Midbrain (tissue), 1 donor: ENCODE data around the gene SMCO2.

Experiments
- DNase-seq: peaks from one replicate; lab custom pipeline; 2025; lab: John Stamatoyannopoulos, UW

The SMCO2 gene

DNA sequence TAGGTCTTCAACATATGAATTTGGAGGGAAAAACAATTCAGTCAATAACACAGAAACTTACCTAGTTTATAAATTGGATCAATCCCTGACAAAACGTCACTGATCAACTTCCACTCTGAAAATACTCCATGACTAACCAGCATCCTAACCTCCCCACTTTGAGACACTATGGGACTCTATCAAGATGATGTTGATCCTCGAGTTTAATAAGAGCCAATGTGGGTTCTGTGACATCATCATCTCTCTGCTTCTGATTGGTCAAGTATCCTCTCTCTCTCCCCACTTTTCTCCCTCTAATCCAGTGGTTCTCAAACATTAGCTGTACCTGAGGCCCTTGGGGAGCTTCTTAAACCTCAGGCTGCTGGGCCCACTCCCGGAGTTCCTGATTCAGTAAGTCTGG lies at the start of gene SMCO2:
Gene SMCO2 (plus strand): TSS at position 301 of the 400 bp plus-strand sequence. CDS start 23,896 bp downstream, outside the sequence.
- no peak for DNase-seq

DNA sequence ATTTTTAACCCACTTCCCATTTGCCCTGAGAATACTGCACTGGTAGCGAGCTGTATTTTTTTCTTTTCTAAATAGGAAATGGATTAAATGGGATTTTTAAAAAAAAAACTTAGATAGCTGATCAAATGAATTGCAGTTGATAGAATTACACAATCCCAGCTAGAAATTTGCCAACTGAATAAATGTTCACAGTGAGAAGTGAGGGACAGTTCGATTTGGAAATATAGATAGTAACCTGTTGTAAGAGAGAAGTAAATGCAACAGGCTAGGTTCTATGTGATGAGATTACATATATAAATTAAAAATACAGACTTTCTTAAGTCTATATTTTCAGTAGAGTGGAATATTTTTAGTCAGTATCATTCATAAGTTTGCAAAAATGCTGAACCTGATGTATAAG lies 48.1 kb upstream of the SMCO2 start:
- DNase-seq = no peak

DNA sequence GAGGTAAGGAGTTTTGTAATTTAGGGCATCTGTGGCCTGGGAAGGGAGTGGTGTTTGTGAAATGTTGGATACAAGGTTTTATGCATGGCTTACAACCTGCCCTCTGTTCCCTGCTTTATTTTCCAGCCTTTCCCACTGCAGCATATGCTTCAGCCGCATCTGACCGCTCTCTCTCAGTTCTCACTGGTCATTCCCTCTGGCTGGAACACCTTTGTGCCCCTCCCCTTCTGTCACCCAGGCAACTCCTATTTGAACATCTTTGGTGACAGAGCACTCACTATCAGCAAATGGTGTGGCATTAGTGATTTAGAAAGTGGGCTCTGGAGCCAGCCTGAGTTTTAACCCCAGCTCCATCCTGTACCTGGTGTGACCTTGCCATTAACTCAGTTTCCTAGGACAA lies 47.5 kb upstream of the SMCO2 start:
- DNase-seq = no peak

DNA sequence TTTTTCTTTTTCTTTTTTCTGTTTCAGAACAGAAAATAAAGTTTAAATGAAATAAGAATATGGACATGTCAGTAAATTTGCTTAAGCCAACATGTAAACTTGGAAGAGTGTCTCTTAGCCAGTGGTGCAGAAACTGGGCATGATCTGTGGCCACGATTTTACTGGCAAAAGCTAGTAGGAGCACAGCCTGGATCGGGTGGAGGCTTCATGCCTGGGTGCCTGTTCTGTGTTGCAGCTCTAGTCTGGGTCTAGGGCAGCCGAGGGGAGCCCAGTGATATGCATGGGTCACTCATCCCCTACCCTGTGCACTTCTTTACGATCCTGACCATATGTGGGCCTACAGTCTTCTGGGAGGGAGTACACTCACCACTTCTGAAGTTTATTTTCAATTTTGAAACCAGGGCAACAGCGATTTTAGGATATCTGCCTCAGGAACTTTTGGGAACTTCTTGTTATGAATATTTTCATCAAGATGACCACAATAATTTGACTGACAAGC lies 45.6 kb upstream of the SMCO2 start:
- no peak for DNase-seq

DNA sequence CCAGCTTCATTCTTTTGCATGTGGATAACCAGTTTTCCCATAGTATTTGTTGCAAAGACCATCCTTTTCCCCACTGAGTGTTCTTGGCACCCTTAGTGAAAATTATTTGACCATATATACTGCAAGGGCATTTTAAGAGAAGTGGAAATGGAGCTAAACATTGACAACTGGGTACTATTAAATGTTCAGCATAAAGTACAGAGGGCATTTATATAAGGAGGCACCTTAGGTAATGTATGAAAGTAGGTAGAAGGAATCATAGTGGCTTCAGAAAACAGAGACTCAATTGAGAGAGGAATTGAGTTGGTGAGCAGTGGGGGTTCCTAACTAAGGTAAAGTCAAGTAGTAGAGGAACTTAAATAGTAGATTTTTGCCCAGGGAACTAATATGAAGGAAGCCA lies 34.5 kb upstream of the SMCO2 start:
- DNase-seq = no peak

DNA sequence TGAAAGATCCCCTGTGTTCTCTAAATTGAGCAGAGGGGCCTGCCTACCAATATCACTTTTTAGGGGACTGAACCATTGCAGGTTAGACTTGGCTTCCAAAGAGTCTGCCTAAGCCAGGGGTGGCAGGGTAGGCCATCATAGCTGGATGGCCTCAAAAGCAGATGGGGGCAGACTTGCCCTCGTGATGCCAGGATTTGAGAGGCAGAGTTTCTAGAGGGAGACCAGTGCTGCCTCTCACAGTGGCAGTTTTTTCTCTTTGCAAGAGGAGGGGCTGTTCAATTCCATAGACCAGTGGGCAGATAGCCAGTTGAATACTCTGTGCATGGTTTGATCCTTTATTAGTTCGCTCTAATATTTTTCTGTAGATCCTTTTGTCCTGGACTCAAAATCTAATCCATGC lies 23.8 kb upstream of the SMCO2 start:
- no peak for DNase-seq

DNA sequence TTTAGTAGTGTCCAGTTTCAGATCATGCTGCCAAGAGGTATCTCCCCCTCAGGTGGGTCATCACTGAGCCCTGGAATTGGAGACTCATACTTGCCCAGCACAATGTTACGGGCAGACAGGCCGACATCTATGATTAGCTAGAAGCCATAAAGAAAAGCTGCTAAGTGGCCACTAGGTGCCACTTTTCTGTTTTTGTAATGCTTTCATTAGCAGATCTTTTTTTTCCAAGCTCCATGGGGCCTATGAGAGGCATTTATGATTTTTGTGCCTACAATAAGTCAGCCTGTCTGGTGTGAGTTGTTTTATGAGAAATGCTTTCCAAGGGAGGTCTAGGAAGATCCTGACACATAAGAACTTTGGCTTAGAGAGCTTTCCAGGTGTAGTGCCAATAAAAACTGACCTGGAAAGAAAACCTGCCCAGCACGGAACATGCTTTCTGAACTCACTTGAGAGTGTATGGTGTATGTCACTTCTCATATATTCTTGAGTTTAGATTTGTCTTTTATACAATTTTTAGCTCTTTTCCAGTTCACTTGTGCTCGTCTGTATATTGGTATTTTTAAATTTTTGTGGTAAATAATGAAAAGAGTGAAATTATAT lies 21.8 kb upstream of the SMCO2 start:
- peak; percentile 12 for DNase-seq

DNA sequence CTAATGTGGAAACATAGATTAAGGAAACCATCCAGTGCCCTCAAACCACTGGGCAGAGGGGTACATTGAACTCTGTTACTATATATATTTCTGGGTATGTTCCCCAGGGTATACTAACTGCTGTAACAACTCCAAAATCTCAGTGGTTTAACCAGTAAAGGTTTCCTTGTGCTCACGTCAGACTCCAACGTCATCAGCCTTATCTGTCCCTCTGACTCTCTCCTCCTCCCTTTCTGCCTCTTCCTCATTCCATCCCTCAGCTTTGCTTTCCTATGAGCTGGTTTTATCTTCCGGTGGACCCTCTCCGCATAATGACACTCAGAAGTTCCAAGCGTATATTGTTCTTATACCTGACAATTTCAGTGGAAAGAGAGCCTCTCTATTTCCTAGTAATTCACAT lies 21.2 kb upstream of the SMCO2 start:
- DNase-seq = no peak

DNA sequence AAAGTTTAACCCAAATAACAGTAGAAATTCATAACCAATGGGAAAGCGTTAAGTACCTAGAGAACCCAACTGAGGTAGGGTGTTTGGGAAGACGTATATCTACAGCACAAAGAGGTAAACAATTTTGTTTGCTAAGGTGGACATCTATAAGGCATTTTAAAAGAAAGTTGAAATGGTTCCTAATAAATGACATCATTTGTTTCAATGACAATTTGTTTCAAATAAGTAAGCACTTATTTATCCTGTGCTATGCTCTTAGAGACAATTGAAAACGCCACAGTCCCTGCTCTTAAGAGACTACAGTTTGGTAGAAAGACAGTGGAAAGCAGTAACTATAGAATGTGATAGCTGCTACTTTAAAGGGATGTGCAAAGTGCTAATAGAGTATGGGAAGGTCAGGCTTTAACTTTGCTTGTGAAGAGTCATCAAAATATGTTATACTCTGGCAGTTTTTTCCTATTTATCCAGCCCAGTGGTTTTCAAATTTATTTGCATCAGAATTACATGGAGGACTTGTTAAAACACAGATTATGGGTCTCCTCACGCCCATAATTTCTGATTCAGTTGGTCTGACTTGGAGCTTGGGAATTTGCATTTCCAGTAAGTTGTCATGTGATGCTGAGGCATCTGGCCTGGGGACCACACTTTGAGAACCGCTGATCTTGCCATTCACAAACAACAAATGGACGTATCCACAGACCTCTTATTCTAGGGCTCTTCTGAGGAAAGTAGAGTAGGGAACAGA lies 19.6 kb upstream of the SMCO2 start:
- DNase-seq = no peak

DNA sequence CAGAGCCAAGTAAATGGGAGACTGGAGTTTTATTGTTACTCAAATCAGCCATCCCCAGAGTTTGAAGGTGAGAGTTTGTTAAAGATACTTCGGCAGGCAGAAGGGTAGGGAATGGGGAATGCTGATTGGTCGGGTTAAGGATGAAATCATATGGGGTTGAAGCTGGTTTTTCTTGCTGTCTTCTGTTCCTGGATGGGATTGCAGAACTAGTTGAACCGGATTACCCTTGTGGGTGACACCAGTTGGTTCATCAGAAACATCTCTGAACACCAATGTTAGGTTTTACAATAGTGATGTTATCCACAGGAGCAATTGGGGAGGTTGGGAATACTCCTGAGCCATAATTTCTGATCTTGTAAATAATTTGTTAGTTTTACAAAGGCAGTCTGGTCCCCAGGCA lies 18.7 kb upstream of the SMCO2 start:
- DNase-seq = no peak

DNA sequence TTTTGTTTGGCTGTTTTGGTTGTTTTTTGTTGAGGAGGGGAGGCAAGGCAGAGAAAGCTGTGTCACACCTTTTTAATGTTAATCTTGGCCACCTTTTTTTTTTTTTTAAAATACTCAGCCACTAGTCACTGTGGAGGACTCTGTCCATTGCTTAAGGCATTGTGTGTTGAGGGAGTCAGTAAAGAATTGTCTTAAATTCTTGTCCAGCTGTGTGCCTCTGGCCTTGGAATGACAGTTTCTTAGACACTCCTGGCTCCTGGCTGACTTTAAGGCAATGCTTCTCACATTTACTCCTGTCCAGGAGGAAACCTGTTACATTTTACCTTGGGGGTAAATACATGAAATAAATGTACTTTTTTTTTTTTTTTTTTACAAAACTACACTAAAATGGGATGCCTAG lies 18.1 kb upstream of the SMCO2 start:
- no peak for DNase-seq

DNA sequence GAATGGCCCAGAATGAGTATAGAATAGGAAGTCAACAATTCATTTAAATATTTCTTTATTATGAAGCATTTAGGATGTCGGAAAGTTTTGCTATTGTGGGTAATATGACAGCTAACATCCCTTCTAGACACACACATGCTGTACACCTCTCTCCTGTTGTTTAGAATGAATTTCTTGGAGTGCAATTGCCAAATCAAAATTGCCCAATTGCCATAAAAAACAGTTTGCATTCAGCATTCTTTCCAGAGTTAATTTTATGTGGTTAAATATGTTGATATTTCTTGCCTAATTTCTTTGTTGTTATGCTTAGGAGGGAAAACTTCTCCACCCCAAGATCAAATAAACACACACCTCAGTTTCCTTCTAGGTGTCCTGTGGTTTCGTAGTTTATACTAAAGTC lies 16.9 kb upstream of the SMCO2 start:
- no peak for DNase-seq

DNA sequence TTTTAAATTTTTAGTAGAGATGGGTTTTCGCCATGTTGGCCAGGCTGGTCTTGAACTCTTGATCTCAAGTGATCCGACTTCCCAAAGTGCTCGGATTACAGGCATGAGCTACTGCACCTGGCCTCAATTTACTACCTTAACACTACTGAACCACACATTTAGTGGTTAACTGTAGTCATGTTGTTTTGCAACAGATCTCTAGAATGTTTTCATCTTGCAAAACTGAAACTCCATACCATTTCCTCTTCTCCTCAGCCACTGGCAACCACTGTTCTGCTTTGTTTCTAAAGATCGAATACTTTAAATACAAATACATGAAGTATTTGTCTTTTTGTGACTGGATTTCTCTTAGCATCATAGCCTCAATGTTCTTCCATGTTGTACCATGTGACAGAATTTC lies 15.4 kb upstream of the SMCO2 start:
- no peak for DNase-seq

DNA sequence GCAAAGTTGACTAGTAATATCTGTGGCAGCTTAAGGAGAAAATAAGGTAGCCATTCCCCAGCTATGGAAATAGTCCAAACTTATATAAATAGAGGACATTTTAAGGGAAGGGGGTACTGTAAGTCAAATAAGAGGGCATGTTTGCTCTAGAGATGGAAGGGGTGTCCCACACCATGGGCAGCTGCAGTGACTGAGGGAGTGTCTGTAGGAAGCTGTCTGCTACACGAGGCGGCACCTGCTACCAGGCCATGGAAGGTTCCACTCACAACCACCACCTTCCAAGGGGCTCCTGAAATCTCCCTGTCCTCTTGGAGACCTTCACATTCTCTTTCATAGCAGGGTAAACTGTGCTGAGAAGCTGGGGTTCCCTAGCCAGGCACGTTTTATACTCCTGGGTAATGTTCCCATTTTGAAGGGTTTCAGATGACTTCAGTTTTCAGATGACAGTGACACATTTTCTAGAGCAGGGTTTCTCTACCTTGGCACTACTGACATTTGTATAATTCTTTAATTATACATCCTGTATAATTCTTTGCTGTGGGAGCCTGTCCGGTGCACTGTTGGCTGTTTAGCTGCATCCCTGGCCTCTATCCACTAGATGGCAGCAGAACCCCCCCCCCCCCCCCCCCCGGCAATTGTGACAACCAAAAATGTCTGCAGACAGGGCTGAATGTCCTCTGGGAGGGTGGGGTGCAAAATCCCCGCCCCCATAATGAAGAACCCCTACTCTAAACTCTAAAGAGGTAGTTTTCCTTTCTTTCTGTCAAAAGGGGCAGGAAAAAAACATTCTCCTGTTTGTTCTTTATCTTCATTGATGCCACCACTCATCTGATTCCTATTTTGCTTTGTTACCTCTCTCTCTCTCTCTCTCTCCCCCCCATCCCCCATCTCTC lies 11.6 kb upstream of the SMCO2 start:
- DNase-seq = peak; percentile 5

DNA sequence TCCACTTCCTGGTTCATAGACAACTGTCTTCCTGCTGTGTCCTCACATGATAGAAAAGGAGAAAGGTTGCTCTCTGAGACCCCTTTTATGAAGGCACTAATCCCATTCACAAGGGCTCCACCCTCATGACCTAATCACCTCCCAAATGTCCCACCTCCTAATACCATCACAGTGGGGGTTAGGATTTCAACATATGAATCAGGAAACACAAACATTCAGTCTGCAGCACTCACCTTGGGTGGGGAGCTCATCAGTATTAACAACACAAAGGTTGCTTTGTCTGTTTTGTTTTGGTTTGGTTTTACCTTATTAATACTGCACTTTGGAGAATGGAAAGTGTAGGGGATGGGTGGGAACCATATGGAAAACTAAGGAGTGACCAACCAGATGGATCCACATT lies 10.5 kb upstream of the SMCO2 start:
- no peak for DNase-seq

DNA sequence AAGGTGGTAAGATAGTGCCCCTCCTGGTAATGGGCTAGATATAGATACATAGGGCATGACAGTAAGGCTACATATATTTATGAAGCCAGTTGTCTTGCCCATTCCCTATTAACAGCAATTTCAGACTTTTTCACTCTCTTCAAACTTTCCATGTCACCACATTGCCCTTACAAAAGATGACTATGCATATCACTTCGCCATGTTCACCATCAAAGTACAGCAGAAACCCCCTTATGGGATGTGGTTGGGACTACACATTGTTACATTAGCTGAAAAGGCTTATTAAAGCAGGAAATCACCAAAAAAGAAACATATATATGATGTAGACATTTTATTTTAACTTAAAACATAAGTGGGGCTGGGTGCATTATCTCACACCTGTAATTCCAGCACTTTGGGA lies 9.8 kb upstream of the SMCO2 start:
- DNase-seq = no peak

DNA sequence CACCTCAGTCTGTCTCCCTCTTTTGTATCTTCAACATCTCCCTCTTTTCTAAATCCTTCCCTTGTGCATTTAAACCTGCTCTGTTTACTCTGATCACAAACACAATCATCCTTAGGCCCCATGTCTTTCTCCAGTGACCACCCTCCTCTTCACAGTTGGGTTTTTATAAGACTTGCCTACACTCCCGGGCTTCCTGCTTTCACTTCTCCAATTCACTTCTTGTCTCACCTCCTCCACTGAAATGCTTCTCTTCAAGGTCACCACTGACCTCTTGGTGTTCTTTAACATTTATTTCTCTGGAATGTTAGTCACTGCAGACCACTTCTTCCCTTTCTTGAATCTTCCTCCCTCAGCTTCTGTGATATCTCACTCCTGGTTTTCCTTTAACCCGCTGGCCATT lies 8.7 kb upstream of the SMCO2 start:
- no peak for DNase-seq

DNA sequence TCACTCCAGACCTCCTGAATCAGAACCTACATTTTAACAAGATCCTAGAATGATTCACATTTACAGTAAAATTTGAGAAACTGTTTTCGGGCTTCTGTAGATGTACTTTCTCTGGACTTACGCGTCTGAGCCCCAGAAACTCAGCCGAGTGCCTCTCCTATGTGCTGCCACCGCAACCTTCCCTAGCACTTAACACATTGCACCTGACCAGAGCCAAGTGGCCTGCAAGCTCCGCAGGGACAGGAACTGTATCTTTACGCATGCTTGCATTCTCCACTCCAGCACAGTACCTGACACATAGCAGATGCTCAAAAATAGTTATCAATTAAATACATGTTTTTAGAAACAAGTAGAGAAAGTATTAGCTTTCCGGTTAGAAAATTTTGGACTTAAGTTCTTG lies 1.2 kb downstream of the SMCO2 start:
- DNase-seq = no peak

DNA sequence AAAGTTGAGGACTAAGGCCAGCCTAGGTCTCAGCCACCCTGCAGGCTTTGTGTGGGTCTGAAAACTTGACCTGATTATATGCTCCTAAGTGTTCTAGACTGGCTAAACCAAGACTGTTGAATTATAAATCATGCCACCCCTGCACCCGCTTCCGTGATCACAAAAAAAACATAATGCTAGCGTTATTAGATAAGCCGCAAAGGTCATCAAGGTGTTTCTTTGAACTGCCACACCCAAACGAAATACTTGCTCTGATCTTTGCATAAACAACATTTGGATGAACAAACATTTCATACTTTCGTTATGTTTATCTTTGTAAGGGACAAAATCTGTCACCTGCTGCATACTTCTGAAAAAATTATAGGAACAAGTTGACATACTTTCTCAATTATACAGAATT lies 2.5 kb downstream of the SMCO2 start:
- no peak for DNase-seq

DNA sequence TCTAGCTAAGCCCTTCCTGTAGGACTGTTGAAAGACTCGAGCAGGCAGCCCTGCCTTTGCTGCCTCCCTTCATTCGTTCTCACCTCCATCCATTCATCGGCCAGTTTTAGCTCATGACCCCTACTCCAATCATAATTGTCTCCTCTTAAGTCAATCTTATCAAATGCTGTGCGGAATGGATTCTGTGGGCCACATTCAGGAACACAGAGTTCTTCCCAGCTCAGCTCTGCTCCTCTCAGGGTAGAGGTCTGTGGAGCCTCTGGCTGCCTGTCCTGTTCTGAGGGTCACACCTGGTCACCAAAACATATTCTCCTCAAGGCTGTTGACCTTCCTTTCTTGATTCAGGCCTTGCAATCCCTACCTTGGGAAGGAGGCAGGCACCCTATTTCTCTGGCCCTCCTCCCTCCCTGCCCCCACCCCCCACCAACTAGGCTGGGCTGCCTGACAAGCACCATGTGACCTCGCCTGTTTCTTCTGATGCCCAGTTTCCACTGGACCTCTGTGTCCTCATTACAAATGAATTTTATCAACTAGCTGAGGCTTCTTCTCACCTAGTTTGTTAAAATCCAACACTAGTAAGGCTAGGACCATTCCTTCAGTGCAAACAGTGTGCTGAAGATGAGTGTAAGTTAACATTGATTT lies 3.5 kb downstream of the SMCO2 start:
- no peak for DNase-seq

DNA sequence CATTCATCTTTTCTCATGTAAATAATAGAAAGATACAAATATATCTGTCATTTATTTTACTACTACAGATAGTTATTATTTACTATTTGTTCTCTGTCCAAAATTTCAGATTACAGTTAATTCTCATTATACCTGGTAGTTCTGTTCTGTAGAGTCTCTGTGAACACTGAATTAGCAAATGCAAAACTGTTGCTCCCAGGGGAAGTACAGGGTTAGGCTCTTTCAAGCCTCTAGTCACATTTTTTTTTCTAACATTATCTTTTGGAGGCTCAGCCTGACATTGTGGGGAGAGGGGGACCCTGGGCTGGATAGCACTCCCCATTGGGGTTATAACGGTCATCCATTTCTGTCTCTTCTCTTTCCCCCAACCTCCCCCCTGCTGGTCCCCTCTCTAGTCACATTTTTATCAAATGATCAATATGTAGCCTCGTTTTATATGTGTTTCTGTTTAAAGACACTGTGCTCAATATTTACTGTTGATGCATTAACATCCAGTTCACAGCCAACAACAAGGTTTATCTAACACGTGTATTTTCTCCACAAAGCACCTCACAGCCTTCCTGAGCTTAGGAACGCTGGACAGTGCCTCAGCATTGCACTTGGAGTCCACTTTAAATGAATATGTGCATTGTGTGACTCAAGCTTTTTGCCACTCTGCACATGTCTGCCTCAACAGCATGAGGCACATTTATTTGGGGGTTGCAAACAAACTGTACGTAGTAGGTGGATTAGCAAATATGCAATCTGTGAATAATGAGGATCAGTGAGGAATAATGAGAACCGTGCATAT lies 4.7 kb downstream of the SMCO2 start:
- DNase-seq = no peak

DNA sequence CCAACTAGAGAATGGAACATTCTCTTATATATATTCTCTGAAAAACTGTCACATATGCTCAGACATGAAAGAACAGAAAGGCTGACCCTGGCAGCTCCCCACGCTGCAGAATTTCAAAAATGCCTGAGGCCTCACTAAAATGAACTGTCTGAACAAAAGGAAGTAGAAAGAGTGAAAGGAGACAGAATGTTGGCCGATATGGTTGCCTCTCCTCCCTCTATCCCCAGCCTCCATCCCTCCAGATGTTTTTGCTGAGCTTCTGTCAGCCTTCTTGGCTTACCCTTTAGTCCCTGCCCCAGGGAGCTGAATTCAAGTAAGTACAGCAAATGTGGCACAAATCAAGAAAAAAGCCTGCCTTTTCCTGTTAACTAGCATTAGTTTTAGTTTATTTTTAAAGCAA lies 6.9 kb downstream of the SMCO2 start:
- DNase-seq = no peak
